HEK293T (cell line): Measurements from ENCODE around the gene PTTG1.

Source experiments
- CTCF ChIA-PET: fragments of 350-600 bp; formaldehyde crosslinking; extraction: SDS; loops from one replicate; lab custom pipeline; 2021; ENCODE audit warnings: antibody characterized with exemption, inconsistent platforms; lab: Yijun Ruan, JAX
- POLR2A ChIA-PET: fragments of 350-600 bp; formaldehyde crosslinking; extraction: SDS; loops from one replicate; lab custom pipeline; 2020; ENCODE audit warnings: antibody characterized with exemption, inconsistent platforms; lab: Yijun Ruan, JAX
- DNase-seq: peaks from one replicate; pipeline ENCODE4 v3.0.0; 2012; ENCODE audit warnings: mixed read lengths; ENCODE audit errors: extremely low spot score
- ARNT ChIP-seq: fragments of 450-650 bp; IDR thresholded peaks from 2 replicates; pipeline ENCODE4 v1.6.1; 2017; ENCODE audit warnings: mild to moderate bottlenecking
- BHLHE40 ChIP-seq: fragments of 450-650 bp; IDR thresholded peaks from 2 replicates; pipeline ENCODE4 v1.6.1; 2016; ENCODE audit warnings: mild to moderate bottlenecking, moderate library complexity, borderline replicate concordance
- CTBP1 ChIP-seq: fragments of 450-650 bp; IDR thresholded peaks from 2 replicates; pipeline ENCODE4 v1.6.1; 2016; ENCODE audit warnings: borderline replicate concordance
- ELF4 ChIP-seq: fragments of 450-650 bp; IDR thresholded peaks from 2 replicates; pipeline ENCODE4 v1.6.1; 2017; ENCODE audit warnings: antibody characterized with exemption
- FOXA1 ChIP-seq: fragments of 450-650 bp; IDR thresholded peaks from 2 replicates; pipeline ENCODE4 v1.6.1; 2016; ENCODE audit warnings: mild to moderate bottlenecking
- FOXK2 ChIP-seq: fragments of 450-650 bp; IDR thresholded peaks from 2 replicates; pipeline ENCODE4 v1.6.1; 2016; ENCODE audit warnings: mild to moderate bottlenecking
- FOXM1 ChIP-seq: fragments of 450-650 bp; IDR thresholded peaks from 2 replicates; pipeline ENCODE4 v1.6.1; 2017; ENCODE audit warnings: mild to moderate bottlenecking, borderline replicate concordance
- HDGF ChIP-seq: fragments of 450-650 bp; IDR thresholded peaks from 2 replicates; pipeline ENCODE4 v1.6.1; 2017; ENCODE audit warnings: antibody characterized with exemption, borderline replicate concordance
- L3MBTL2 ChIP-seq: fragments of 450-650 bp; conservative IDR thresholded peaks from 2 replicates; pipeline ENCODE4 v1.6.1; 2016; ENCODE audit warnings: mild to moderate bottlenecking
- LEF1 ChIP-seq: fragments of 450-650 bp; IDR thresholded peaks from 2 replicates; pipeline ENCODE4 v1.6.1; 2017; ENCODE audit warnings: mild to moderate bottlenecking, borderline replicate concordance
- NFRKB ChIP-seq: fragments of 450-650 bp; IDR thresholded peaks from 2 replicates; pipeline ENCODE4 v1.6.1; 2016; ENCODE audit warnings: mild to moderate bottlenecking, moderate library complexity
- PKNOX1 ChIP-seq: fragments of 450-650 bp; IDR thresholded peaks from 2 replicates; pipeline ENCODE4 v1.6.1; 2016
- SP1 ChIP-seq: fragments of 450-650 bp; IDR thresholded peaks from 2 replicates; pipeline ENCODE4 v1.6.1; 2017
- SUZ12 ChIP-seq: fragments of 450-650 bp; IDR thresholded peaks from 2 replicates; pipeline ENCODE4 v1.6.1; 2016; ENCODE audit warnings: mild to moderate bottlenecking
- TARDBP ChIP-seq: fragments of 450-650 bp; IDR thresholded peaks from 2 replicates; pipeline ENCODE4 v1.6.1; 2016
- ZNF384 ChIP-seq: fragments of 450-650 bp; IDR thresholded peaks from 2 replicates; pipeline ENCODE4 v1.6.1; 2016

Gene PTTG1

GRCh38 chr5:160466889-160467554 lies 45.4 kb downstream of the PTTG1 start:
- CTCF ChIA-PET, result interaction anchor here (0.6 to 2.5 kb wide), 3 partner anchors 8 to 1301 kb away, joined by 3 to 12 read pairs (median 3); no protein-coding TSS in a partner anchor
- POLR2A ChIA-PET, result interaction anchor here (0.9 to 1.0 kb wide), 2 partner anchors 19 to 45 kb away, joined by 3 to 4 read pairs; partner anchors contain the start of gene PTTG1
- no peak for TF ChIP-seq SP1
- TF ChIP-seq CTBP1, result no peak
- TF ChIP-seq NFRKB, result no peak
- TF ChIP-seq ARNT, result no peak
- no peak for TF ChIP-seq BHLHE40
- TF ChIP-seq L3MBTL2, result no peak
- TF ChIP-seq TARDBP, result no peak
- no peak for DNase-seq

- ChIA-PET CTCF (interaction anchor here (0.6 to 2.5 kb wide), 2 partner anchors 29 to 1302 kb away, joined by 3 to 12 read pairs; no protein-coding TSS in a partner anchor), POLR2A (no interaction called here)
- no peak for TF ChIP-seq PKNOX1
- TF ChIP-seq CTBP1, result no peak
- no peak for TF ChIP-seq ARNT
- no peak for TF ChIP-seq BHLHE40
- no peak for TF ChIP-seq HDGF
- no peak for TF ChIP-seq FOXK2
- no peak for TF ChIP-seq FOXA1
- no peak for TF ChIP-seq LEF1
- DNase-seq, result no peak
Measured at GRCh38 chr5:160467555-160468362, 46.1 kb downstream of the PTTG1 start.

GRCh38 chr5:160468363-160468975 lies 46.8 kb downstream of the PTTG1 start:
- DNase-seq, result no peak

GRCh38 chr5:160469156-160470144 lies 47.8 kb downstream of the PTTG1 start:
- no peak for DNase-seq
- no peak for TF ChIP-seq CTBP1
- no peak for TF ChIP-seq FOXK2
- TF ChIP-seq SUZ12, result no peak
- no peak for TF ChIP-seq BHLHE40
- TF ChIP-seq NFRKB, result no peak
- TF ChIP-seq ARNT, result no peak
- TF ChIP-seq PKNOX1, result no peak
- TF ChIP-seq HDGF, result no peak
- TF ChIP-seq FOXA1, result no peak
- TF ChIP-seq ELF4, result no peak
- no peak for TF ChIP-seq TARDBP
- TF ChIP-seq SP1, result no peak
- ChIA-PET POLR2A (no interaction called here), CTCF (no interaction called here)

More at GRCh38 chr5:160468363-160468975, 46.8 kb downstream of the PTTG1 start:
- ChIA-PET CTCF (no interaction called here), POLR2A (no interaction called here)
- no peak for TF ChIP-seq PKNOX1
- no peak for TF ChIP-seq L3MBTL2
- no peak for TF ChIP-seq FOXA1
- no peak for TF ChIP-seq TARDBP
- no peak for TF ChIP-seq ELF4
- no peak for TF ChIP-seq ARNT
- TF ChIP-seq ZNF384, result no peak
- no peak for TF ChIP-seq FOXM1
- TF ChIP-seq LEF1, result no peak
- TF ChIP-seq HDGF, result no peak
- no peak for TF ChIP-seq SP1
- TF ChIP-seq BHLHE40, result no peak
- TF ChIP-seq CTBP1, result no peak
- TF ChIP-seq FOXK2, result no peak
- TF ChIP-seq SUZ12, result no peak
- TF ChIP-seq NFRKB, result no peak
